HEK293T (cell line): Measurements from ENCODE around the gene CTIF.

ENCODE experiments used
- CTCF ChIA-PET: fragments of 350-600 bp; formaldehyde crosslinking; extraction: SDS; loops from one replicate; lab custom pipeline; 2021; ENCODE audit warnings: antibody characterized with exemption, inconsistent platforms; lab: Yijun Ruan, JAX
- POLR2A ChIA-PET: fragments of 350-600 bp; formaldehyde crosslinking; extraction: SDS; loops from one replicate; lab custom pipeline; 2020; ENCODE audit warnings: antibody characterized with exemption, inconsistent platforms; lab: Yijun Ruan, JAX
- DNase-seq: peaks from one replicate; pipeline ENCODE4 v3.0.0; 2012; ENCODE audit warnings: mixed read lengths; ENCODE audit errors: extremely low spot score
- ARNT ChIP-seq: fragments of 450-650 bp; IDR thresholded peaks from 2 replicates; pipeline ENCODE4 v1.6.1; 2017; ENCODE audit warnings: mild to moderate bottlenecking
- BHLHE40 ChIP-seq: fragments of 450-650 bp; IDR thresholded peaks from 2 replicates; pipeline ENCODE4 v1.6.1; 2016; ENCODE audit warnings: mild to moderate bottlenecking, moderate library complexity, borderline replicate concordance
- CTBP1 ChIP-seq: fragments of 450-650 bp; IDR thresholded peaks from 2 replicates; pipeline ENCODE4 v1.6.1; 2016; ENCODE audit warnings: borderline replicate concordance
- ELF4 ChIP-seq: fragments of 450-650 bp; IDR thresholded peaks from 2 replicates; pipeline ENCODE4 v1.6.1; 2017; ENCODE audit warnings: antibody characterized with exemption
- FOXA1 ChIP-seq: fragments of 450-650 bp; IDR thresholded peaks from 2 replicates; pipeline ENCODE4 v1.6.1; 2016; ENCODE audit warnings: mild to moderate bottlenecking
- FOXK2 ChIP-seq: fragments of 450-650 bp; IDR thresholded peaks from 2 replicates; pipeline ENCODE4 v1.6.1; 2016; ENCODE audit warnings: mild to moderate bottlenecking
- FOXM1 ChIP-seq: fragments of 450-650 bp; IDR thresholded peaks from 2 replicates; pipeline ENCODE4 v1.6.1; 2017; ENCODE audit warnings: mild to moderate bottlenecking, borderline replicate concordance
- HDGF ChIP-seq: fragments of 450-650 bp; IDR thresholded peaks from 2 replicates; pipeline ENCODE4 v1.6.1; 2017; ENCODE audit warnings: antibody characterized with exemption, borderline replicate concordance
- L3MBTL2 ChIP-seq: fragments of 450-650 bp; conservative IDR thresholded peaks from 2 replicates; pipeline ENCODE4 v1.6.1; 2016; ENCODE audit warnings: mild to moderate bottlenecking
- LEF1 ChIP-seq: fragments of 450-650 bp; IDR thresholded peaks from 2 replicates; pipeline ENCODE4 v1.6.1; 2017; ENCODE audit warnings: mild to moderate bottlenecking, borderline replicate concordance
- NFRKB ChIP-seq: fragments of 450-650 bp; IDR thresholded peaks from 2 replicates; pipeline ENCODE4 v1.6.1; 2016; ENCODE audit warnings: mild to moderate bottlenecking, moderate library complexity
- PKNOX1 ChIP-seq: fragments of 450-650 bp; IDR thresholded peaks from 2 replicates; pipeline ENCODE4 v1.6.1; 2016
- SP1 ChIP-seq: fragments of 450-650 bp; IDR thresholded peaks from 2 replicates; pipeline ENCODE4 v1.6.1; 2017
- SUZ12 ChIP-seq: fragments of 450-650 bp; IDR thresholded peaks from 2 replicates; pipeline ENCODE4 v1.6.1; 2016; ENCODE audit warnings: mild to moderate bottlenecking
- TARDBP ChIP-seq: fragments of 450-650 bp; IDR thresholded peaks from 2 replicates; pipeline ENCODE4 v1.6.1; 2016
- ZNF384 ChIP-seq: fragments of 450-650 bp; IDR thresholded peaks from 2 replicates; pipeline ENCODE4 v1.6.1; 2016

The CTIF gene

DNA sequence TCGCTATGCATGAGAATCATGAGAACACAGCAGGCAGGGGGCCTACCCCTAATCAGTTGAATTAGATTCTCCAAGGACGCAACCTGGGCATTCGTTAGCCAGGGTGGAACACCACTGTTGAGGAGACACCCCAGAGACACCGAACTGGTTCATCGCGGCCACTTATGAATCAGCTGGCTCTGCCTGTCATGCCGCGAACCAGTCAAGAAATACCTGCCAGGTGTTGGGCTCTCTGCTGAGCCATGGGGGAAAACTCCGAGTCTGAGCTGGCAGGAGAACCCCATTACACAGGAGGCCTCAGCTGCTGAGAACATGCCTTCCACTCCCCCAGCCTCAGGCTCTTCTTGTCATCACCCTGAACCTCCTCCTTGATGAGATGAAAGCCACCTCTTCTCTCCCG lies 227.7 kb downstream of the CTIF start:
- DNase-seq, result no peak
- CTCF ChIA-PET, result interaction anchor here (0.6 to 0.7 kb wide), 2 partner anchors 14 to 53 kb away, joined by 3 to 4 read pairs; no protein-coding TSS in a partner anchor
- TF ChIP-seq TARDBP, result no peak
- TF ChIP-seq CTBP1, result no peak
- no peak for TF ChIP-seq FOXM1
- TF ChIP-seq BHLHE40, result no peak
- no peak for TF ChIP-seq FOXK2
- TF ChIP-seq ELF4, result no peak
- no peak for TF ChIP-seq SP1
- no peak for TF ChIP-seq L3MBTL2
- TF ChIP-seq HDGF, result no peak
- TF ChIP-seq FOXA1, result no peak
- TF ChIP-seq ZNF384, result no peak
- TF ChIP-seq SUZ12, result no peak
- TF ChIP-seq LEF1, result no peak
- TF ChIP-seq PKNOX1, result no peak
- POLR2A ChIA-PET, result no interaction called here

GRCh38 chr18:48767090-48767690 lies 228.4 kb downstream of the CTIF start:
- DNase-seq, result no peak

GRCh38 chr18:48769006-48769636 lies 230.3 kb downstream of the CTIF start:
- CTCF ChIA-PET, result interaction anchor here (0.7 to 1.7 kb wide), 2 partner anchors 10 to 22 kb away, joined by 3 read pairs; no protein-coding TSS in a partner anchor
- no peak for TF ChIP-seq BHLHE40
- TF ChIP-seq CTBP1, result no peak
- TF ChIP-seq SP1, result no peak
- TF ChIP-seq SUZ12, result no peak
- TF ChIP-seq FOXA1, result no peak

More at GRCh38 chr18:48767090-48767690, 228.4 kb downstream of the CTIF start:
- ChIA-PET CTCF (interaction anchor here (0.7 kb wide), 1 partner anchor 54 kb away, joined by 3 read pairs; no protein-coding TSS in a partner anchor), POLR2A (no interaction called here)
- TF ChIP-seq ZNF384 (no peak), HDGF (no peak), L3MBTL2 (no peak), CTBP1 (no peak), BHLHE40 (no peak), SUZ12 (no peak)

DNA sequence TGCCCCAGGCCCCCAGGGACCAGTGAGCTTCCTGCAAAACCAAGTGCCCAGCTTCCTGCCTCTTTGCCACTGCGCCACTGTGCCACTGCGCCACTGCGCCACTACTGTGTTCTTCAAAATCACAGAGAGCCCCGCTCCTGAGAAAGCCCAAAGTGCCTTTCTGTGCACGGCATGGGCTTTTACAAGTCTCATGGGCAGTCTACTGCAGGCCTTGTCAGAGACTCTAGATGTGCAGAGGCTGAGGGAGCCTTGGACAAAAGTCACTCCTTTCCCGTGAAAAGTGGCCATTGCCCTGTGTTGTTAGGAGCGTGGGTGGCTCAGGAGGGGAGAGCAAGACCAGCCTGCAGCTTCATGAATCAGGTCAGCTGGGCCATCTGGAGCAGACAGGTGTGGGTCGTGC lies 231.4 kb downstream of the CTIF start:
- no peak for DNase-seq
- TF ChIP-seq NFRKB (no peak), SP1 (no peak), PKNOX1 (no peak), ARNT (no peak), FOXK2 (no peak), ELF4 (no peak), LEF1 (no peak), HDGF (no peak), FOXA1 (no peak), BHLHE40 (no peak), TARDBP (no peak), FOXM1 (no peak), L3MBTL2 (no peak), SUZ12 (no peak), CTBP1 (no peak), ZNF384 (no peak)
- CTCF ChIA-PET, result no interaction called here
- POLR2A ChIA-PET, result no interaction called here

More at GRCh38 chr18:48769006-48769636, 230.3 kb downstream of the CTIF start:
- POLR2A ChIA-PET, result no interaction called here
- no peak for DNase-seq

GRCh38 chr18:48771641-48772375 lies 233.0 kb downstream of the CTIF start:
- no peak for TF ChIP-seq ELF4
- DNase-seq, result no peak
- ChIA-PET CTCF (no interaction called here), POLR2A (no interaction called here)

GRCh38 chr18:48772457-48772856 lies 233.6 kb downstream of the CTIF start:
- DNase-seq, result no peak
- POLR2A ChIA-PET, result no interaction called here
- CTCF ChIA-PET, result no interaction called here
- TF ChIP-seq PKNOX1 (no peak), NFRKB (no peak), SUZ12 (no peak), ARNT (no peak), ELF4 (no peak)
